NCI-H524 treated with DMSO at 0.1 percent for 48 hours (cell line): Measurements from ENCODE around the gene TRAPPC5.

Experiments
- DNase-seq: peaks from one replicate; lab custom pipeline; 2025; lab: John Stamatoyannopoulos, UW

The TRAPPC5 gene

DNA sequence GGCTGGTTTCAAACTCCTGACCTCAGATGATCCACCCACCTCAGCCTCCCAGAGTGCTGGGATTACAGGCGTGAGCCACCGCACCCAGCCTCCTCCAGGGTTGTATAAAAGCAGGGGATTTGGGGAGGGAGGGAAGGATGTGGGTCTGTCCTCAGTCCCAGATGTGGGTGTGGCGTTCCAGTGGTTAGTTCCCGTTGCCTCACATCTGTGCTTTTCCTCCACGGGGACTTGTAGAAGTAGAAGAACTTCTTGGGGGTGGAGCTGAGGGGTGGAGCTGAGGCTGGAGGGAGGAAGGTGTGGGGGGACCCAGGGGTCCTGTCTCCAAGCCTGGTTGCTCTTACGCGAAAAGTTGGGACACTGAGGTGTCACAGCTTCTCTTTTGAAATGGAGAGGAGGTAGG is 4.3 kb upstream of the TRAPPC5 start:
- DNase-seq: no peak

DNA sequence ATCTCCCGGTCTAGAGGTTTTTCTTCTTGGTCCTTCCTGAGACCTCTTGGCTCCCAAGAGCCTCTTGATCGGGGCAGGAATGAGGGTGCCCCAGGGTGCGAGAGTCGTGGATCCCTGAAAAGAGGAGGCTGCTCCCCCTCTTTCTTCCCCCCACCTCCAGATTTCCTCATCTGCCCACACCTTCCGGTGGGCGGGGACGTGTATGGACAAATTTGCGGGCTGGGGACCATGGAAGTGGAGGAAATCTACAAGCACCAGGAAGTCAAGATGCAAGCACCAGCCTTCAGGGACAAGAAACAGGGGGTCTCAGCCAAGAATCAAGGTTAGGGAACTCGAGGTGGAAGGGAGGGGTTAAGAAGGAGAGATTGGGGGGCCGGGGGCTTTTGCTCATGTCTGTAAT is 3.8 kb upstream of the TRAPPC5 start, which contains the start of gene MCEMP1:
Gene MCEMP1 (plus strand): TSS at position 237 of the 400 bp plus-strand sequence. CDS start 31 bp downstream, at position 268.
- no peak for DNase-seq

DNA sequence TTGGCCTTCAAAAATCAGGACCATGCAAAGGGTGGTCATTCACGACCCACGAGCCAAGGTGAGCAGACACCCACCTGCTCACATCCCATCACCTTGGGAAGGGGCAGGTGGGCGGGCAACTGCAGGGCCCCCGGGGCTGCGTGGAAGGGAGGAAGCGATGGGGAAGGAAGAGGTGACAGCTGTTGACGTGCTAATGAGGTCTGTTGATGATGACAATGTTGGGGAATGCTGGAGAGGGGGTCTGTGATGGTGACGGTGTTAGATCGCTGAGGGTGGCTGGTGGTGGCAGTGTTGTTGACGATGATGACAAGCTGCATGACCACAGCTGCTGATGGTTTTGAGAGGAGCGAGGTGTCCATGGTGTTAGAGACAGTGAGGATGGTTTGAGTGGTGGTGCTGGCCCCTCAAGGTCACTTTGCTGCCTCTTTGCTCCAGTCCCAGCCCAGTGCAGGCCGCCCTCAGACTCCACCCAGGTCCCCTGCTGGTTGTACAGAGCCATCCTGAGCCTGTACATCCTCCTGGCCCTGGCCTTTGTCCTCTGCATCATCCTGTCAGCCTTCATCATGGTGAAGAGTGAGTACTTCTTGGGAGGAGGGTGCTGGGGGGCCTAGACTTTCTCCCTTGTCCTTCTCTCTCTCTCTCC is 2.8 kb upstream of the TRAPPC5 start:
- no peak for DNase-seq

DNA sequence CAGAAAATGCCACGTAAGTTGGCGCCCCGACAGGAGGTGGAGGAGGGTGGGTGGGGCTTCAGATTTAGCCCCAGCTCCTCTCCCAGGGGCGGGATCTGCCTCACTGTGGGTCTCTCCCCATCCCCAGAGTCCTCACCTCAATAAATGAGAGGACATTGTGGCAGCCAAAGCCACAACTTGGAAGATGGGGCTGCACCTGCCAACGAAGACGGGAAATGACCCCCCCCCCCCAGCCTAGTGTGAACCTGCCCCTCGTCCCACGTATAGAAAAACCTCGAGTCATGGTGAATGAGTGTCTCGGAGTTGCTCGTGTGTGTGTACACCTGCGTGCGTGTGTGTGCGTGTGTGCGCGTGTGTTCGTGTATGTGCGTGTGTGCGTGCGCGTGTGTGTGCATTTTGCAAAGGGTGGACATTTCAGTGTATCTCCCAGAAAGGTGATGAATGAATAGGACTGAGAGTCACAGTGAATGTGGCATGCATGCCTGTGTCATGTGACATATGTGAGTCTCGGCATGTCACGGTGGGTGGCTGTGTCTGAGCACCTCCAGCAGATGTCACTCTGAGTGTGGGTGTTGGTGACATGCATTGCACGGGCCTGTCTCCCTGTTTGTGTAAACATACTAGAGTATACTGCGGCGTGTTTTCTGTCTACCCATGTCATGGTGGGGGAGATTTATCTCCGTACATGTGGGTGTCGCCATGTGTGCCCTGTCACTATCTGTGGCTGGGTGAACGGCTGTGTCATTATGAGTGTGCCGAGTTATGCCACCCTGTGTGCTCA is 1.5 kb upstream of the TRAPPC5 start:
- DNase-seq: peak; percentile 28

DNA sequence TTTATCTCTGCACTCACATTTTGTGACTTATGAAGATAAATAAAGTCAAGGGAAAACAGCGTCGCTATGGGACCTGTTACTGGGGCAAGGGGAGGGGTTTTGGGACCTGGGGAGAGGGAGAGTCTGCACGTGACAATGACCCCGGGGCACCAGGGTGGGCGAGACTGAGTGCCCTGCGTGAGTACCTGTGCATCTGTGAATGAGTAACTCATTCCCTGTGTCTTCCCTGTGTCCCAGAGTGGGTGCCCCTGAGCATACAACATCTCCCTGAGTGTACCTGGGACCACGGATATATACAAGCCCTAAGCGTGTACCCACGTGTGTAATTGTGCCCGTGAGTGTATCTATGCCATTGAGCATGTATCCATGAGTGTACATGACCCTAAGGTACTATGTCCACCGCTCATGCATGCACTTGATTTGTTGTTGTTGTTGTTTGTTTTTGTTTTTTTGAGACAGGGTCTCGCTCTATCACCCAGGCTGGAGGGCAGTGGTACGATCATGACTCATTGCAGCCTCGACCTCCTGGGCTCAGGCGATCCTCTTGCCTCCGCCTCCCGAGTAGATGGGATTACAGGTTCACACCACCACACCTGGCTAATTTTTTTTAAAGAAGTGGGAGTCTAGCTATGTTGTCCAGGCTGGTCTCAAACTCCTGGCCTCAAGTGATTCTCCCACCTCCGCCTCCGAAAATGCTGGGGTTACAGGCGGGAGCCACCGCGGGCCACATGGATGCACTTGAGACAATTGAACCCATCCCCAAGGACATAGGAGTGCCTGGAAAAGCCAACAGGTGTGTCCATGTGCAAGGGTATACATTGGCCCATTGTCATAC is 645 bp upstream of the TRAPPC5 start:
- DNase-seq: no peak

DNA sequence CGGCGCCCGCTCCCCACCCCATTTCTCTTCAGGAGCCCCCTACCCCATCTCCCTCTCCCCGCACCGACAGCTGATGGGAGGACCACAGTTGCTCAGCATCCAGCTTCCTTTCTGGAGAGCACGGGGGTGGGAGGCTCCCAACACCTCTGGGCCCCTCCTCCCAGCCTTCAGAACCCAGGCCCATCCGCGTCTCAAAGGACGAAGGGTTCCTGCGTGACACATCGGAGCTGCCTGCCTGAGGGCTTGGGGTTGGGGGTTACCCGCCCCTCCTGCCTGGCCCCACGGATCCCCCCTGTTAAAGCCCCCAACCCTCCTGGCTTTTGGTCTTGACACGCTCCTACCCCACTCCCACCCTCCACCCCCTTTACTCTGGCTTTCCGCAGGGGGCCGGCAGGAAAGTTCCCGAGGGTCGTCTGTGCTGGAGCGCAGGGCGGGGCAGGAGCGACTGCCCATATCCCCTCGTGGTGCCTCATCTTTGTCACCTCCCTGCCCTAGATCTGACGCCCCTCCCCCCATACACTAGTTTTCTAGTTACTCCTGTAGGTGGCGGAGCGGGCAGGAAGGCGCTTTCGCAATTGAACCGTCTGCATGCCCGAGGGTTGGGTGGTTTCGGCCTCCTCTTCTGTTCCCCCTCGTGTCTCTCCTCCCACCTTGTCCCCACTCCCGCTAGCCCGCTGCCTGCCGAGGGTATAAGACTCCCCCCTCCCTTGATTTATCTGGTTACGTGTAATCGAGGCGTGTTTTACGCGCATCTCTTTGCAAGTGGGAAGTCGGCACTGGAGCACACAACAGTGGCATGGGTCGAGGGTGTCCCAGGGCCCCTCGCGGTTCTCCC is 924 bp downstream of the TRAPPC5 start:
- DNase-seq: no peak

DNA sequence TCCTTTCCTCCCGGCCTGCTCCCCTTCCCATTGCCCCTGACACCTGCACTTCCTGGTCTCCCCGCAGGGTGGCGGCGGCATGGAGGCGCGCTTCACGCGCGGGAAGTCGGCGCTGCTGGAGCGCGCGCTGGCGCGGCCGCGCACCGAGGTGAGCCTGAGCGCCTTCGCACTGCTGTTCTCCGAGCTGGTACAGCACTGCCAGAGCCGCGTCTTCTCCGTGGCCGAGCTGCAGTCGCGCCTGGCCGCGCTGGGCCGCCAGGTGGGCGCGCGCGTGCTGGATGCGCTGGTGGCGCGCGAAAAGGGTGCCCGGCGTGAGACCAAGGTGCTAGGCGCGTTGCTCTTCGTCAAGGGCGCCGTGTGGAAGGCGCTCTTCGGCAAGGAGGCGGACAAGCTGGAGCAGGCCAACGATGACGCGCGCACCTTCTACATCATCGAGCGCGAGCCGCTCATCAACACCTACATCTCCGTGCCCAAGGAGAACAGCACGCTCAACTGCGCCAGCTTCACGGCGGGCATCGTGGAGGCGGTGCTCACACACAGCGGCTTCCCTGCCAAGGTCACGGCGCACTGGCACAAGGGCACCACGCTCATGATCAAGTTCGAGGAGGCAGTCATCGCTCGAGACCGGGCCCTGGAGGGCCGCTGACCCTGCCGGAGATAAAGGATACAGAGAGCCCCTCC is 1.7 kb downstream of the TRAPPC5 start:
- DNase-seq: no peak

DNA sequence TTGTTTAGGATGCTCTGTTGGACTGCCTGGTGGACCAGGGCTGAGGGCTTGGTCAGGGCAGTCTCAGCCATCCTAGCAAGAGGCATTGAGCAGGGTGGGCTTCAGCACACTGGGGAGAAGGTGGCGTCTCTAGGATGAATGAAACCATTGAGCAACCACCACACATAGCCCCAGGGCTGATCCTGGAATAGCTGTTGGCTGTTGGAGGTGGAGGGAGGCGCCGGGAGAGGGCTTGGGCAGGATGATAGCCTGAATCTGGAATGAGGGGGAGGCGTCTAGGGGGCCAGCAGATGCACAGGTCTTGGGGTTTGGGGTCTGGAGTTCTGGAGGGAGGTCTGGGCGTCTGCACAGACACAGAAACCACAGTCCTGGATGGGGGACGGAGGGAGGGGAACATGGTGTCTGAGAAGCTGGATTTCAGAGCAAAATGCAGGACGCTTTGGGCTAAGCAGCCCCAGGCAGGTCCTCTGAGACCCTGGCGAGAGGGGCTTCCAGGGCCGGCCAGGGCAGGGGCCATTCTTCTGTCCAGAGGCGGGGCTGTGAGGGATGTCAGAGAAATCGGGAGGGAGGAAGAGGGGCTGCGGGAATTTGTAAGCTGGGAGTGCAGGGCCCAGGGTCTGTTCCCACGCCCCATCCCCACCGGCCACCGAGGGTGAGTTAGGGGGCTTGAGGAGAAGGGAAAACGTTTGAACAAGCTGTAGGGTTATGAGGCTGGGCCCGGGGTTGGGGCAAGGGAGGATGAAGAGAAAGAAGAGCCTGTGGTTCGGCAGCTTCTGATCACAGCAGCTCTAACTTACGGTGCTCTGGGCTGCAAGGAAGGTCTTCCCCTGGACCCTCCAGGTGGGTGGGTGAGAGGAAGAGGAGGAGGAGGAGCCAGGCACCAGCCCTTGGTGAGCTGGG is 5.2 kb downstream of the TRAPPC5 start:
- DNase-seq: no peak

DNA sequence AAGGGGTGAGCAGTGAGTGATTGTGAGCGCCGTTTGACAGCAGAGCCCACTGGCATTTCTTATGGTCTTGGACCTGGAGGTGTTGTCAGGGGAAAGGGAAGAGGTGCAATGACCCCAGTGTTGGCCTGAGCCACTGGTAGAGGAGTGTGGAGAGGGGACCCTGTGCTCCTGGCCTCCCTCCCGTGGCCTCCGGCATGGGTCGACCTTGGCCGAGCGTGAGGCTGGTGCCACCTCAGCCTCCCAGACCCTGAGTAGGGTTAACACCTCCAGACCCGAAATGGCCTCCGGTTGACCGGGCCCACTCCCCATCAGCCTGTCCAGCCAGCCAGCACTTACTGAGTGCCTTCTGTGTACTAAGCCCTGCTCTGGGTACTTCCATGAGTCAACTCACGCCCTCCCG is 6.5 kb downstream of the TRAPPC5 start:
- DNase-seq: no peak

DNA sequence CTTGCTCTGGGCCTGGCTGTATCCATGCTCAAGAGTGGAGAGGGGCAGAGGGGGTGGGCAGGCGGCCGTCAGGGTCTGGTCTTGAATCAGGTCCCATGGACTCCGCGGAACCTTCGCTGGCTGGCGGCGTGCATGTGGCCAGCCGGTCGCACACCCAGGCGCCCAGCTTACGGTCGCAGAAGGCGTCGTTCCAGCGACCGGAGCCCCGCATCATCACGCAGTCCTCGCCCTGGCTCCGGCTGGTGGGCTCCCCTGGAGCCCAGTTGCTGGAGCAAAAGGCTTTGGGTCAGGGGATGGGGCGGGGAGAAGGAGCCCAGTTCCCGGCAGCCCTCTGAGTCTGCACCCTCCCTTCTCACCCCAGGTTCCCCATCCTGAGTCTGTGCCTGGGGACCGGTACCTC is 8.5 kb downstream of the TRAPPC5 start:
- DNase-seq: no peak

DNA sequence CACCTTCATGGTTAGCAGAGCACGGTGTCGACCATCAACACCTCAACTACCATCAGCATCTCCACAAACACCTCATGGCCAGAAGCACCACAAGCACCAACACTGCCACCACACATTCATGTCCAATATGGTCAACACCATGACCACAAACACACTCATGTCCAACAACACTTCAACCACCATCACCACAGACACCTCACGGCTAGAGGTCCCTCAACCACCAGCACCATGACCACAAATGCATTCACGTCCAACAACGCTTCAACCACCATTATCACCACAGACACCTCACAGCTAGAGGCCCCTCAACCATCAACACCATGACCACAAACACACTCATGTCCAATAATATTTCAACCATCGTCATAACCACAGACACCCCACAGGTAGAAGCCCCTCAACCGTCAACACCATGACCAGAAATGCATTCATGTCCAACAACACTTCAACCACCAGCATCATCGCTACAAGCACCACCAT is 10.2 kb downstream of the TRAPPC5 start:
- no peak for DNase-seq

DNA sequence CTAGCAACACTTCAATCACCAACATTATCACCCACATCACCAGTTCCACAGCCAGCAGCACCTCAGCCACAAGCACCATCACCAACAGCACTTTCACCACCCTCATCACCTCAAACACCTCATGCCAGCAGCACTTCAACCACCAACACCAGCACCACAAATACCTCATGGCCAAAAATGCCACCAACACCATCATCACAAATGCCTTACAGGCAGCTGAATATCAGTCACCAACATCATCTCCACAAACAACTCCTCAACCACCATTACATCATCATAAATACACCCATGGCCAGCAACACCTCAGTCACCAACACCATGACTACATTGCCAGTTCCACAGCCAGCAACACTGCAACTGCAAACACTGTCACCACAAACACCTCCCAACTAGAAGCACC is 10.9 kb downstream of the TRAPPC5 start:
- no peak for DNase-seq

DNA sequence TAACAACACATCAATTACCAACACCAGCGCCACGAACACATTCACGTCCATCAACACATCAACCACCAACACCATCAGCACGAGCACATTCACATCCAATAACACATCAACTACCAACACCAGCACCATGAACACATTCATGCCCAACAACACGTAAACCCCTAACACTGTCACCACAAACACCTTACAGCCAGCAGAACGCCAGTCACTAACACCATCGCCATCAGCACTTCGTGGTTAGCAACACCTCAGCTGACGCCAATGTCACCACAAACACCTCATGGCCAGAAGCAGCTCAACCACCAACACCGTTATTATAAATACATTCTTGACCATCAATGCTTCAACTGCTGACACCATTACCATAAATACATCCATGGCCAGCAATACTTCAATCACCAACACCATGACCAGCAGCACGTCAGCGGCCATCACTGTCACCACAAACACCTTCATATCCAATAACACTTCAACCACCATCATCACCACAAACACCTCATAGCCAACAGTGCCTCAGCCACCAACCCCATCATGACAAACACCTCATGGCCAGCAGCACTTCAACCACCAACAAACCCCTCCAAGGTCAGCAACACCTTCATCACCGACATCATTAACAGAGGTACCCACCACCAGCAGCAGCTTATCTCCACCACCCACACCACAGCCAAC is 11.9 kb downstream of the TRAPPC5 start:
- no peak for DNase-seq

DNA sequence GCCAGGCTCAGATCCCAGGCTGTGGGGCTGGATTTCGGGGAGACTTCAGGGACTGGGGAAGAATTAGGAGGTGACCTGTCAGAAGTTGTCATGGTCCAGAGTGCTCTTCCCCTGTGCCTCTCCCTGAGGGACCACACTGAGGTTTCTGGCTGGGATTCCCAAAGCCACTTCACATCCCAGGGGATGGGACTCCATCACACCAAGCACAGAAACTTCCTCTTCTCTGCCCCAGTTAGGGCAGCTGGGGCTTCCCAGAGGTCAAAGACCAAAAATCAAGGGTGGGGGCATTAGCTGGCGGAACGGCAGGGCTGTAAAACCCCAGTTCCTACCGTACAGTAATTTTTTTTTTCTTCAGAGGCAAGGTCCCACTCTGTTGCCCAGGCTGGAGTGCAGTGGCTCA is 13.9 kb downstream of the TRAPPC5 start:
- no peak for DNase-seq

DNA sequence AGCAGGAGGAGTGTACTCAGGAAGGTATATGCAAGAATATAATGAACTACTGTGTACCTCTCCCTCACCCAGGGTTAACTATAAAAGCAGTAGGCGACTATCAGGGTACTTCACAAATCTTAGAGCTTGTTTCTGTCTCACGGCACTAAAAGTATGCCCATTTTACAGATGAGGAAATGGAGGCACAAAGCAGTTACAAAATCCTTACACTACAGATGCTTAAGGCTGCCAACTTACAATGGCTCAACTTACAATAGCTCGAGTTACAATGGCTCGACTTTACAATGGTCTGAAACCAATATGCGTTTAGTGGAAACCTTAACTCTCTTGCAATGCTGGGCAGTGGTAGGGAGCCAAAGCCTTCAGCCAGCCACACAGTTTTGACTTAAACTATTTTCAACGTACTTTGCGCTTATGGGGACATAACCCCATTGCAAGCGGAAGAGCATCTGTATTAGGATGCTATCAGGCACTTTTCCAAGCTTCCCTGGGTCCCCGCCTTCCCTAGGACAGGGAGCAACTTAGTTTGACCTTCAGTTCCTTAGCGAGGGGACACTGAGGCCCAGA is 17.2 kb downstream of the TRAPPC5 start:
- DNase-seq: no peak

DNA sequence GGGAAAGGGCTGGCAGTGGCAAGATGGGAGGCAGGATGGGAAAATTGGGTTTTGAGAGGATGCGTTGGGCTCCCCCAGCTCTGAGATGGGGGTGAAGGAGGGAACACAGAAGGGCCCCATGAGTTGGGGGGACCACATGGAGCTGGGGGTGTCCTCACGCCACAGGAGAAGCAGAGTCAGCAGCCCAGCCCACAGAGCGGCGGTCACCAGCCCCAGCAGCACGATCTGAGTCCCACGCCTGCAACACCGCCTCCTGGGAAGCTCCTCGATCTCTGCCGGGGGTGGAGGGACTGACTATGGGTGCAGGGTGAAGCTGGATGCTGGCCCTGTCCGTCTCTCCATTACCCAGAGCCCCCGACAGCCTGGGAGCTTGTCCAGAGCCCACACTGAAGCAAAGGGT is 17.9 kb downstream of the TRAPPC5 start:
- no peak for DNase-seq

DNA sequence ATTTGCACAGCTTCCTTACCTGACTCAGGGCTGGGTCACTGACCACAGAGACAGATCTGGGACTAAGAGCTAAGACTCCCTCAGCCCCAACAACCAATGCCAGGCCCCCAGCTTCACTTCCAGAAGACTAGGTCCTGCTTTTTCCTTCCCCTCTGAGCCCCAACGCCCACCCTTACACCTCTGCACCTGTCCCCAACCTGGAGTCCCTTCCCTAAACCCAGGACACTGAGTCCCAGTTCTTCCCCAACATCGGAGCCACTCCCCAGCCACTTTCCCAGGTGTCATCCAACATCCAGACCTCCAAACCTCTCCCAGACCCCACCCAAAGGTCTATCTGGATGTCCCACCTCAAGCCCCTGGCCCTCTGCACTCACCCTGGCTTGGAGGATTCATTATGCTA is 18.4 kb downstream of the TRAPPC5 start:
- DNase-seq: no peak

DNA sequence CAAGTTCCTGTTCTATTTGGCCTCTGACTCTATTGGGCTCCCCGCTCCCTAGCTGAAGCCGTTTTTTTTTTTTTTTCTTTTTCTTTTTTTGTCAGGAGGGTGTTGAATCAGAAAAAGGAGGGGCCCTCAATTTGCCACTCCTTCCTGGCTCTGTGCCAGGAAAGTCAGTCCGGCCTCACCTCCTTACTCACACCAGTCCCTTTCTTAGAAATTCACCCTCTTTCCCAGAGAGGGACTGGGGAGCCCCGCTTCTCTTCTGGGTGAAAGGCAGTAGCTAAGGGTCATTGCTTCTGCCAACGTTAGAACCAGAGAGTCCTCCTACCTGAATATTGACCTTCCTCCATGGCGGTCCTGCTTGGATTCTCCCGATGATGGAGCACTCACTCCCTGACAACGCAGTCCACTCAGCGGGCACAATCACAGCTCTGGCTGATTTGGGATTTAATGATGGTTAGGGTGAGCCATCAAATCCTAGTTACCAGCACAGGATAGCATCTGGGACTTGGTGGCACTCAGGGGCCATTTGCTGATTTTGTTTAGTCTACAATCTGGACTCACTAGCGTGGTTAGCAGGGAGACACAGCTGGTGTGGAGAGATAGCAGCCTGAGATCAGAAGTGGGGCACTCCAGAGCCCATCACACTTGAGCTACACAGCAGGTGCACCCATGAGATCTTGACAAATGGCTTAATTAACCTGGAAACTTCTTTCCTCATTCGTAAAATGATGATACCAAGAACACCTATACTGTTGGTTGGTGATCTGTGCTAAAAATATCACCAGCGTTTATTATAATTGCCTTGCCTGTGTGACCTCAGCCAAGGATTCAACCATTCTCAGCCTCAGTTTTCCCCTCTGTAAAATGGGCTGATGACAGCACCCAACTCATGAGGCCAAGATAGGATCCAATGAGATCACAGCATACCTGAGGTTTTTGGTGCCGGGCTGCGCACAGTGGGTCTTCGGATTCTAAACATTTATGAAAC is 19.1 kb downstream of the TRAPPC5 start:
- peak; percentile 93 for DNase-seq
